BLaER1 (cell line): ENCODE data around the gene HEBP1.

Source experiments
- H3K27ac ChIP-seq: shearing (Covaris generic); formaldehyde crosslinking; 2 replicates; pipeline ENCODE4 v1.8.1; 2022
- H3K27me3 ChIP-seq: shearing (Covaris generic); formaldehyde crosslinking; 2 replicates; pipeline ENCODE4 v1.8.1; 2022
- H3K36me3 ChIP-seq: shearing (Covaris generic); formaldehyde crosslinking; 2 replicates; pipeline ENCODE4 v1.8.1; 2022
- H3K4me1 ChIP-seq: shearing (Covaris generic); formaldehyde crosslinking; 2 replicates; pipeline ENCODE4 v1.8.1; 2022
- H3K4me2 ChIP-seq: shearing (Covaris generic); formaldehyde crosslinking; 2 replicates; pipeline ENCODE4 v1.8.1; 2022
- H3K4me3 ChIP-seq: shearing (Covaris generic); formaldehyde crosslinking; 2 replicates; pipeline ENCODE4 v1.8.1; 2022
- H3K9ac ChIP-seq: shearing (Covaris generic); formaldehyde crosslinking; 2 replicates; pipeline ENCODE4 v1.8.1; 2022
- H3K9me3 ChIP-seq: shearing (Covaris generic); formaldehyde crosslinking; 2 replicates; pipeline ENCODE4 v1.8.1; 2022
- H4K20me1 ChIP-seq: shearing (Covaris generic); formaldehyde crosslinking; 2 replicates; pipeline ENCODE4 v1.8.1; 2022
- Cebpa-rat ChIP-seq: shearing (Covaris generic); IDR thresholded peaks from 2 replicates; pipeline ENCODE4 v1.8.1; 2022

Gene HEBP1

DNA sequence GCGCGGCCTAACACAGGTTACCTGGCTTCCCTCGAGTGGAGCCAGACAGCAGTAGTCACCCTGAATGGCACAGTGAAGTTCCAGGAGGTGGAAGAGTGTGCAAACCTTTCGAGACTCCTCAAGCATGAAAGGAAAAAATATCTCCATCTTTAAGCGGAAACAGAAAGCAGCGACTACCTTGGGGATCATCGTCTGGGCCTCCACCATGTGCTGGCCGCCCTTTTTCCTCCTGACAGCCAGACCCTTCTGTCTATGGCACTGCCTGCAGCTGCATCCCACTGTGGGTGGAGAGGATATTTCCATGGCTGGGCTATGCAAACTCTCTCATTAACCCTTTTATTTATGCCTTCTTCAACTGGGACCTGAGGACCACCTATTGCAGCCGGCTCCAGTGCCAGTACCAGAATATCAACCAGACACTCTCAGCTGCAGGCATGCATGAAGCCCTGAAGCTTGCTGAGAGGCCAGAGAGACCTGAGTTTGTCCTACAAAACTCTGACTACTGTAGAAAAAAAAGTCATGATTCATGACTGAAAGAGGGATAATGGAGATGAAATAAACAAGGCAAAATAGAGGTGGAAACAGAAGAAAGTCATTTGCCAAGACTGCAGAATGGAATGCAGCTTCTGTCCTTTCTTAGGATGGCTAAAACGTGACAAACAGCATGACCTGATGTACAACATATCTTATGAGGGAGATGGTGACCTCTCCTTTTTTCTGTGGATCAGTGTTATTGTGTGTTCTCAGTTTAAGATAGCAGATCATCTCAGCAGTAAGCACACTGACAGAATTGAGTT is 2.4 kb upstream of the HEBP1 start:
- peaks cover 24% of the 10 kb centered on the region for H3K27me3 ChIP-seq
- no peaks in the 10 kb centered on the region for H3K9me3 ChIP-seq
- no peaks in the 10 kb centered on the region for H3K36me3 ChIP-seq
- TF ChIP-seq Cebpa-rat = no peak
- H3K27ac ChIP-seq = no peak overlapping the region
- H3K4me1 ChIP-seq = peaks cover 18% of the 10 kb centered on the region
- H3K4me2 ChIP-seq = peak overlapping the region; percentile 100; the same call in 1 of the 2 replicates
- H3K9ac ChIP-seq = no peak overlapping the region
- H3K4me3 ChIP-seq = no peak overlapping the region
- H4K20me1 ChIP-seq = no peaks in the 10 kb centered on the region

DNA sequence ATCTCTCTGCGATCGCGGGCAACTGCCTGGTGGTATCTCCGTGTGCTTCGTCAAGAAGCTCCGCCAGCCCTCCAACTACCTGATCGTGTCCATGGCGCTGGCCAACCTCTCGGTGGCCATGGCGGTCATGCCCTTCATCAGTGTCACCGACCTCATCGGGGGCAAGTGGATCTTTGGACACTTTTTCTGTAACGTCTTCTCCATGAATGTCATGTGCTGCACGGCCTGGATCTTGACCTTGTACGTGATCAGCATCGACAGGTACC is 1.6 kb upstream of the HEBP1 start:
- peaks cover 23% of the 10 kb centered on the region for H3K4me1 ChIP-seq
- H3K4me2 ChIP-seq = peak overlapping the region; percentile 100
- no peaks in the 10 kb centered on the region for H3K9me3 ChIP-seq
- H3K36me3 ChIP-seq = no peaks in the 10 kb centered on the region
- peak overlapping the region; percentile 76 for H3K4me3 ChIP-seq
- no peak overlapping the region for H3K27ac ChIP-seq
- H3K27me3 ChIP-seq = peaks cover 24% of the 10 kb centered on the region
- no peak for TF ChIP-seq Cebpa-rat
- H4K20me1 ChIP-seq = no peaks in the 10 kb centered on the region
- peak overlapping the region; percentile 71 for H3K9ac ChIP-seq

GRCh38 chr12:13000925-13001774 is 1.1 kb upstream of the HEBP1 start:
- no peak for TF ChIP-seq Cebpa-rat
- Histone ChIP-seq H3K27me3 (peaks cover 24% of the 10 kb centered on the region), H3K9me3 (no peaks in the 10 kb centered on the region), H4K20me1 (no peaks in the 10 kb centered on the region), H3K4me1 (peaks cover 23% of the 10 kb centered on the region), H3K36me3 (no peaks in the 10 kb centered on the region), H3K4me2 (peak overlapping the region; percentile 100), H3K4me3 (peak overlapping the region; percentile 76), H3K9ac (peak overlapping the region; percentile 71), H3K27ac (peak overlapping the region; percentile 49; the same call in 1 of the 2 replicates)

DNA sequence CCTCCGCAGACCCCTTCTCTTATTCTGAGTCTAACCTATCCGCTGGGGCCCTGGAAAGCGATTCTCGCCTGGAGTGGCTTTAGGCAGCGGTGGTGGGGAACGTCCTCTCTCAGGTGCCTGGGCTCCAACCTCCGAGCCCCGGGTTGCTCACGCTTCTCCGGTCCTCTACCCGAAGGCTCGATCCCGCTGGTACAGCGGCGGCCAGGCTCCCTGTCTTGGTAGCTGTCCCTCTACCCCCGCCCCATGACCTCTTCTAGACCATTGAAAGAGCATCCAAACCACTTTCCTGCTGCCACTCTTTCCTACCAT is 505 bp upstream of the HEBP1 start:
- no peak for TF ChIP-seq Cebpa-rat
- peak overlapping the region; percentile 100 for H3K4me2 ChIP-seq
- peak overlapping the region; percentile 76 for H3K4me3 ChIP-seq
- no peaks in the 10 kb centered on the region for H4K20me1 ChIP-seq
- peaks cover 24% of the 10 kb centered on the region for H3K27me3 ChIP-seq
- H3K36me3 ChIP-seq = no peaks in the 10 kb centered on the region
- peaks cover 23% of the 10 kb centered on the region for H3K4me1 ChIP-seq
- peak overlapping the region; percentile 49; the same call in 1 of the 2 replicates for H3K27ac ChIP-seq
- no peaks in the 10 kb centered on the region for H3K9me3 ChIP-seq
- H3K9ac ChIP-seq = peak overlapping the region; percentile 71

DNA sequence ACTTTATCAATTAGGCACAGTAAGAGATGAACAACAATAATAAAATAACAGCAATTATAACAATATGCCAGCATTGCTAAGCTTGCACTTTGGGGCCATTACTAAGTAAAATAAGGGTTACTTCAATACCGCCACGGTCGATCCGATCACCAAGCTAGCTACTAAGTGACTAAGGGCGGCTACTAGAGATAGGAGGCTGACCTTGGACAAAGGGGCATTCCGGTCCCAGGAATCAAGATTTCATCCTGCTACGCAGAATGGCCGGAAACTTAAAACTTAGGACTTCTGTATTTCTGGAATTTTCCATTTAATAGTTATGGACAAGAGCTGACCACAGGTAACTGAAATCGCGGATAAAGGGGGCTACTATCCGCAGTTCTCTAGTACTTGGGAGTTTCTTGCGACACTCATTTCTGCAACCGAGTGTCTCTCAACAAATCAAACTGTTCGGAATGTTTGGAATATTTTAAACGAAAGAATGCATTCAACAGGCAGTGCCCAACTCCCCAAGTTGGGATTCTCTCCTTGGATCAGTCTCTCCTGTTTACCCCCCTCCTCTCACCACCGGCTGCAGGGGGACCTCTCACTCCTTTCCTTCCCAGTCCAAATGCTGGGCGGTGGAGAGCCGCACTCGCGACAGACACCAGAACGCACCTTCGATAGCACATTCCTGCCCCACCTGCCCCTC is 650 bp downstream of the HEBP1 start:
- H3K9me3 ChIP-seq = no peaks in the 10 kb centered on the region
- H3K4me3 ChIP-seq = peak overlapping the region; percentile 76
- no peaks in the 10 kb centered on the region for H4K20me1 ChIP-seq
- H3K36me3 ChIP-seq = no peaks in the 10 kb centered on the region
- peak overlapping the region; percentile 80 for H3K9ac ChIP-seq
- peaks cover 23% of the 10 kb centered on the region for H3K4me1 ChIP-seq
- H3K4me2 ChIP-seq = peak overlapping the region; percentile 100
- peak overlapping the region; percentile 51; the same call in 1 of the 2 replicates for H3K27ac ChIP-seq
- H3K27me3 ChIP-seq = peaks cover 24% of the 10 kb centered on the region
- TF ChIP-seq Cebpa-rat = 0 out of 2 replicates have a peak, but pooled peaks have one; percentile 25

DNA sequence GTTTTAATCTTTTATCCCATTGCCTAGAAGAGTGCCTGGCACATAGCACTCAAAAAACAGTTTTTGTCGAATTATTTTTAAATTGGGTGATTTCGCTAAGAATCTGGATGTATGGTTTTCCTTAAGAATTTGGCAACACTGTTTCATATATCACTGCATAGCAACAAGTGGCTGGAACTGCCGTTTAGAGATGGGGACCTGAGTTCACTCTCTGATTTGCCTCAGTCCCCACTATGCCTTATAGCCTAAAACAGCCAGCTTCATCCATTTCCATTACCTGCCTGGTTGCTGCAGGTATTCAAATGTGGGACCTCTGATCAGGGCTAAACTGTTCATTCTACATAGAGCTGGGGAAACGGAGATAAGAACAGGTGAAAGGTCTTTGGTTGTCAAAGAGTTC is 1.8 kb downstream of the HEBP1 start:
- Histone ChIP-seq H3K9me3 (no peaks in the 10 kb centered on the region), H4K20me1 (no peaks in the 10 kb centered on the region), H3K4me2 (no peak overlapping the region), H3K36me3 (no peaks in the 10 kb centered on the region), H3K27ac (no peak overlapping the region), H3K4me3 (no peak overlapping the region), H3K9ac (no peak overlapping the region), H3K4me1 (peaks cover 27% of the 10 kb centered on the region), H3K27me3 (peaks cover 24% of the 10 kb centered on the region)
- no peak for TF ChIP-seq Cebpa-rat

DNA sequence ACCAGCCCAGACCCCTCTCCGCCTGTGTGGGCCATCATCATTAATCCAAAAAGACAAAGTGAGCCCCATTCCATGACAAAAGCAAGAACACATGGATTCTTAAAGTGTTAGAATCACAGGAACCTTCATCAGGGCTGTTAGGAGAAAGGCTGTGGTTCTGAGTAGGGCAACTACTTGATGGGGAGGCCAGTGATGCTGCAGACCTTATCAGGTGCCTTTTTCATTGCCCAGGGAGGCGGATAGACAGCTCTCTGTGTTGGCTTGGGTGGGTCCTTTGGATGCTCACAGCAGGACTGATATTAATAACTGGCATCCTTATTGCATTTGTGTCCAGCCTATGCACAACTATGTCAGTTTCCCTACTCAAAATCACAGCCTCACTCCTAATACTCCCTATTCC is 2.3 kb downstream of the HEBP1 start:
- no peak for TF ChIP-seq Cebpa-rat
- no peaks in the 10 kb centered on the region for H4K20me1 ChIP-seq
- no peaks in the 10 kb centered on the region for H3K36me3 ChIP-seq
- no peak overlapping the region for H3K9ac ChIP-seq
- no peaks in the 10 kb centered on the region for H3K9me3 ChIP-seq
- H3K4me1 ChIP-seq = peaks cover 30% of the 10 kb centered on the region
- peaks cover 24% of the 10 kb centered on the region for H3K27me3 ChIP-seq
- no peak overlapping the region for H3K27ac ChIP-seq
- no peak overlapping the region for H3K4me3 ChIP-seq
- 0 out of 2 replicates have a peak overlapping the region, but pooled peaks have one; percentile 11 for H3K4me2 ChIP-seq

DNA sequence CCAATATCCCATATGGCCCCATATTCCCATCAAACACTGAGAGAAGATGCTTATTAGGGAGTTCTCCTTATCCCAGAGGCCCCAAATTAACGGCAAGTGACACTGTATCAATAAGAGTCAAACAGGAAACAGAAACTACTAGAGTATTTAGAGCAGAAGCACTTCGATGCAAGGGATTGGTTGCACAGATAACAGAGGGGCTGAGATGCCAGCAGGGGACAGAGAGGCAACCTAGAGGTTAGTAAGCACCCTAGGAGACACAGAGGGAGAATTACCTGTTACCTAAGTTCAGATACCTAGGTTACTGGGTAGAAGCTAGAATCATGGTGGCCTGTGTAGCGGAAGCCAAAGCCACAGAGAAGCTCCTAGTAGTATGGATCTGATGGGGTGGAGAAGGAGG is 2.9 kb downstream of the HEBP1 start:
- peaks cover 18% of the 10 kb centered on the region for H3K27me3 ChIP-seq
- H3K4me1 ChIP-seq = peaks cover 36% of the 10 kb centered on the region
- H3K4me3 ChIP-seq = no peak overlapping the region
- H3K27ac ChIP-seq = no peak overlapping the region
- H3K9me3 ChIP-seq = no peaks in the 10 kb centered on the region
- peak overlapping the region; percentile 11; the same call in 1 of the 2 replicates for H3K4me2 ChIP-seq
- TF ChIP-seq Cebpa-rat = no peak
- H3K36me3 ChIP-seq = no peaks in the 10 kb centered on the region
- H4K20me1 ChIP-seq = no peaks in the 10 kb centered on the region
- H3K9ac ChIP-seq = no peak overlapping the region

- H4K20me1 ChIP-seq = no peaks in the 10 kb centered on the region
- no peak overlapping the region for H3K4me3 ChIP-seq
- no peak overlapping the region for H3K9ac ChIP-seq
- no peaks in the 10 kb centered on the region for H3K9me3 ChIP-seq
- H3K36me3 ChIP-seq = no peaks in the 10 kb centered on the region
- H3K4me1 ChIP-seq = peaks cover 38% of the 10 kb centered on the region
- TF ChIP-seq Cebpa-rat = no peak
- no peak overlapping the region for H3K4me2 ChIP-seq
- peaks cover 9% of the 10 kb centered on the region for H3K27me3 ChIP-seq
- no peak overlapping the region for H3K27ac ChIP-seq
Measured at GRCh38 chr12:12996209-12996608, 3.9 kb downstream of the HEBP1 start.

GRCh38 chr12:12995088-12995487 is 5.0 kb downstream of the HEBP1 start:
- no peaks in the 10 kb centered on the region for H4K20me1 ChIP-seq
- no peak overlapping the region for H3K9ac ChIP-seq
- no peak overlapping the region for H3K4me3 ChIP-seq
- no peaks in the 10 kb centered on the region for H3K36me3 ChIP-seq
- no peaks in the 10 kb centered on the region for H3K27me3 ChIP-seq
- no peak for TF ChIP-seq Cebpa-rat
- H3K4me1 ChIP-seq = peaks cover 41% of the 10 kb centered on the region
- H3K4me2 ChIP-seq = no peak overlapping the region
- H3K27ac ChIP-seq = no peak overlapping the region
- no peaks in the 10 kb centered on the region for H3K9me3 ChIP-seq
